ENCODE measurements around the gene NOA1.

Gene NOA1

GRCh38 chr4:56978750-56979303, 1.4 kb upstream of the NOA1 start, which contains the start of gene POLR2B:
TSS of gene POLR2B (plus strand) at chr4:56978896. CDS start at chr4:56978986, 90 bp downstream.
- H3K4me3 ChIP-seq (replicated peaks in 1 of 2; ENCODE audit: low read depth in 2 of 2, low read length in 2 of 2): peak within 1 kb of the TSS; percentile 95 to 96
- peak; percentile 96 for DNase-seq (ENCODE audit: low read depth in 2 of 2)
- TF ChIP-seq CTCF (IDR thresholded peaks at IDR 0.05; ENCODE audit: low read depth, low read length): no peak

DNA sequence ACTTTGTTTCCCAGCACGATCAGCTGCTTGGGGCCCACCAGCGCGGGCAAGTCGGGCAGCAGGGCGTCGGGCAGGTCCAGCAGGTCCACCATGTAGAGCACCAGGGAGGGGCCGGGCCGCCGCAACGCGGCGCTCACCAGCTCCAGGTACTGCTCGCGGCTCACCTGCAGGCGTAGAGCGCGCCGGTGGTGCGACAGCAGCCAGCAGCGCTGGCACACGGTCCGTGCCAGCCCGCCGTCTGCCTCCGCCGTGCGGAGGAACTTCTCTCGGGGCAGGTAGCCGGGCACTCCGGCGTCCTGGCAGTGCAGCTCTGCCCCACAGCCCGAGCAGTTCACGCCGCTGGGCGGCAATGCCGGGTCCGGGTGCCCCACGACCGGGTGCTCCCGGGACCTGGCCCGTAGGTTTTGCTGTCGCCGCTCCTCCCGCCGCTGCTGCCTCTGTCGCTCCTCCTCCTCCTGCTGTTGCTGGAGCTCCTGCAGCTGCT, 527 bp downstream of the NOA1 start:
- DNase-seq (ENCODE audit: low read depth in 2 of 2): no peak
- TF ChIP-seq CTCF (IDR thresholded peaks at IDR 0.05; ENCODE audit: low read depth, low read length): no peak
- peak overlapping the region; percentile 95 to 96 for H3K4me3 ChIP-seq (replicated peaks in 1 of 2; ENCODE audit: low read depth in 2 of 2, low read length in 2 of 2)

GRCh38 chr4:56976283-56976836, 1.0 kb downstream of the NOA1 start:
- no peak for TF ChIP-seq CTCF (IDR thresholded peaks at IDR 0.05; ENCODE audit: low read depth, low read length)
- peak overlapping the region; percentile 95 to 96 for H3K4me3 ChIP-seq (replicated peaks in 1 of 2; ENCODE audit: low read depth in 2 of 2, low read length in 2 of 2)
- no peak for DNase-seq (ENCODE audit: low read depth in 2 of 2)

- no peak for TF ChIP-seq CTCF (IDR thresholded peaks at IDR 0.05; ENCODE audit: low read depth, low read length)
- H3K4me3 ChIP-seq (replicated peaks in 1 of 2; ENCODE audit: low read depth in 2 of 2, low read length in 2 of 2): no peak overlapping the region
- no peak for DNase-seq (ENCODE audit: low read depth in 2 of 2)
Observed at GRCh38 chr4:56973336-56973735, 4.1 kb downstream of the NOA1 start.

DNA sequence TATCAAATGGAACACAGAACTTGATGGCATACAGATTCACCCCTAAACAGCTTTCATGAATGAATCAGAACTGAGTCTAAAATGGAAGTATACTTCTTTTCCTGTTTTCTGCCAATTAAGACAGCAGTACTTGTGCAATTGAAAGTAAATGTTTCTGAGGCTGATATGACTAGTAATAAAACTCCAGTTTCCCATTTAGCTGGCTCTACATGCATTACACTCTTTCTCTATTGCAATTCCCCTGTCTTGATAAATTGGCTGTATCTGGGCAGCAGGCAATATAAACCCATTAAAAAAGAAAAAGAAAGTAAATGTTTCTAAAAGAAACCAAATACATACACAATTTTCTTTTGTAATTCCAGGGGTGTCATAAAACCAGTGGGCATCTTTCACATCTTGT, 4.6 kb downstream of the NOA1 start:
- no peak for DNase-seq (ENCODE audit: low read depth in 2 of 2)
- TF ChIP-seq CTCF (IDR thresholded peaks at IDR 0.05; ENCODE audit: low read depth, low read length): no peak
- H3K4me3 ChIP-seq (replicated peaks in 1 of 2; ENCODE audit: low read depth in 2 of 2, low read length in 2 of 2): no peak overlapping the region

DNA sequence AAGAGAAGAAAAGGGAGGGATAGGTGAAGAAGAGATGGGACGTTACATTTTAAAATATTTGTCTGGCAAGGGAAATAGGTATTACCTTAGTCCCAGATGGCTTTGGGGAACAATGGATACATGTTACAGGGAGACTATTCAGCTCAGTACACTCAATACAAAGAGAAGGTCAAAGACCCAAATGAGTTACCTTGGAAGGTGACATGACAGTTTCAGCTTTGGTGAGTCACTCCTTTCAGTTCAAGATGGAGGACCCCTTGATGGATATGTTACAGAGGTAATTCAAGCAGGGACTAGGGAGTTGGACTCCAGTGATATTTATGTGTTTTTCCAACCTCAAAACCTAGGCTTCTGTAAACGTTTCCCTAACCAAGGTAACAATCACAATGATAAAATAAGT, 5.0 kb downstream of the NOA1 start:
- TF ChIP-seq CTCF (IDR thresholded peaks at IDR 0.05; ENCODE audit: low read depth, low read length): no peak
- no peak overlapping the region for H3K4me3 ChIP-seq (replicated peaks in 1 of 2; ENCODE audit: low read depth in 2 of 2, low read length in 2 of 2)
- no peak for DNase-seq (ENCODE audit: low read depth in 2 of 2)

Measured in cardiac fibroblast (primary cell).